Myocyte (in vitro differentiated cells): ENCODE data around the gene BCAS1. TPM values are rescaled to one million over a fixed set of nuclear protein-coding genes. Genes with fewer than 3 reads are reported as not detected.
A peak's percentile ranks its signal among the peaks of the same experiment; 100 is the strongest.

Experiments used
- DNase-seq: peaks from one replicate; pipeline ENCODE4 v3.0.0-alpha.2; 2012; ENCODE audit warnings: low read depth
- polyA plus RNA-seq: library from polyadenylated mRNA; unstranded; fragments of >200 nt; gene quantifications from one replicate; pipeline ENCODE4 v1.2.1, GENCODE V29; 2012; ENCODE audit warnings: missing spikeins
- total RNA-seq: library from RNA; depleted of rRNA; stranded (reverse); fragments of >200 nt; gene quantifications from 2 replicates; pipeline ENCODE4 v1.2.3, GENCODE V29; 2014

BCAS1 gene, protein sequence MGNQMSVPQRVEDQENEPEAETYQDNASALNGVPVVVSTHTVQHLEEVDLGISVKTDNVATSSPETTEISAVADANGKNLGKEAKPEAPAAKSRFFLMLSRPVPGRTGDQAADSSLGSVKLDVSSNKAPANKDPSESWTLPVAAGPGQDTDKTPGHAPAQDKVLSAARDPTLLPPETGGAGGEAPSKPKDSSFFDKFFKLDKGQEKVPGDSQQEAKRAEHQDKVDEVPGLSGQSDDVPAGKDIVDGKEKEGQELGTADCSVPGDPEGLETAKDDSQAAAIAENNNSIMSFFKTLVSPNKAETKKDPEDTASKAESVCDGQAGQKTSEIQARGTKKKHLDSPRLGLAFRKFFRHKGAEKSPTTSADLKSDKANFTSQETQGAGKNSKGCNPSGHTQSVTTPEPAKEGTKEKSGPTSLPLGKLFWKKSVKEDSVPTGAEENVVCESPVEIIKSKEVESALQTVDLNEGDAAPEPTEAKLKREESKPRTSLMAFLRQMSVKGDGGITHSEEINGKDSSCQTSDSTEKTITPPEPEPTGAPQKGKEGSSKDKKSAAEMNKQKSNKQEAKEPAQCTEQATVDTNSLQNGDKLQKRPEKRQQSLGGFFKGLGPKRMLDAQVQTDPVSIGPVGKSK
- total RNA-seq: 5.0 and 6.3 TPM in 2 replicates
- 20.5 TPM for polyA plus RNA-seq

DNA sequence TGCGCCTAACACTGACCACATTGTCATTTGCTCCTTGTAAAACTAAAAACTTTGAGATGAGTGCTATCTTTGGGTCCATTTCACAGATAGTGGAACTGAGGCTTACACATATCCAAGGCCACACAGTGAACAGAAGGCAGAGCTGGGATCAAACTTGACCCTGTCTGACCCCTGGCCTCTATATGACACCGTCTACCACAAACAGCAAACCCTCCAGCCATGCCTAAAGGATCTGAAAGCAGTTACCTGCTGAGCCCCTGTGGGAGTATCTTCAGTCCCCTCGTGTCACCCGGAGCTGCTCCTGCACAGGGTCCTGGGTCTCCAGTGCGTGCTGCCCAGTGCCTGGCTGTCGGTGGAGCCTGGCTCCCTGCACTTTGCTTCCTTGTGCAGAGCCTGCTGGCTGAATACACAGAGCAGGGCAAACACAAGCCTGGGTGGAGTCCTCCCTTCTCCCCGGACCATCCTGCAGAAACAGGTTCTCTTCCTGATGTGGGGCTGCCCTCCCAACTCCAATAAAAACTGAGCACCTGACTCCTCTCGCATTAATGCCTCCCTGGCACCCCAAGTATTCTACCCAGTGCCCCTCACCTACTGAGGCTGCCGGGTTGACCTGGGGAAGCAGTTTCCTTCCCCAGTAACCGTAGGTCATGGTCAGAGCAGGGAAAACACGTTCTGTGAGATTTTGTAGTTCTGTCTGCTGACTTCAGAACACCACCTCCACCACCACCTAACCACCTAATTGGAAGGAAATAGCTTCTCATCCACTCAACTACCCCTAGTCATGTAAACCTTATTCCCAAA lies at the start of gene BCAS1:
TSS of gene BCAS1 (minus strand) at position 408 of the 801 bp plus-strand sequence. CDS start 11,876 bp downstream, outside the sequence.
- no peak for DNase-seq

DNA sequence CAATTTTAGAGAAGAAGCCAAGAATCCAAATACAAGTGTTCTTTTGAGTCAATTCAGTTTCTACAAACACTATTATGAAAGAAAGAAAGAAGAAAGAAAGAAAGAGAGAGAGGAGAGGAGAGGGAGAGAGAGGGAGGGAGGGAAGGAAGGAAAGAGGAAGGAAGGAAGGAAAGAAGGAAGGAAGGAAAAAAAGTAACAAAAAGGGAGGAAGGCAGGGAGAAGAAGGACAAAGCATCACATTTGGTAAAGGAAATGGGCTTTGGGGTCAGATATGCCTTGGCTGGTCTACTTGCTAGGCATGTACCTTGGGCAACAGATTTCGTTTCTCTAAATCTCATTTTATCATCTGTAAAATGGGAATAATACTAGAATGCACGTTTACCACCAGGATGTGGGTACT lies 49.4 kb upstream of the BCAS1 start:
- no peak for DNase-seq

DNA sequence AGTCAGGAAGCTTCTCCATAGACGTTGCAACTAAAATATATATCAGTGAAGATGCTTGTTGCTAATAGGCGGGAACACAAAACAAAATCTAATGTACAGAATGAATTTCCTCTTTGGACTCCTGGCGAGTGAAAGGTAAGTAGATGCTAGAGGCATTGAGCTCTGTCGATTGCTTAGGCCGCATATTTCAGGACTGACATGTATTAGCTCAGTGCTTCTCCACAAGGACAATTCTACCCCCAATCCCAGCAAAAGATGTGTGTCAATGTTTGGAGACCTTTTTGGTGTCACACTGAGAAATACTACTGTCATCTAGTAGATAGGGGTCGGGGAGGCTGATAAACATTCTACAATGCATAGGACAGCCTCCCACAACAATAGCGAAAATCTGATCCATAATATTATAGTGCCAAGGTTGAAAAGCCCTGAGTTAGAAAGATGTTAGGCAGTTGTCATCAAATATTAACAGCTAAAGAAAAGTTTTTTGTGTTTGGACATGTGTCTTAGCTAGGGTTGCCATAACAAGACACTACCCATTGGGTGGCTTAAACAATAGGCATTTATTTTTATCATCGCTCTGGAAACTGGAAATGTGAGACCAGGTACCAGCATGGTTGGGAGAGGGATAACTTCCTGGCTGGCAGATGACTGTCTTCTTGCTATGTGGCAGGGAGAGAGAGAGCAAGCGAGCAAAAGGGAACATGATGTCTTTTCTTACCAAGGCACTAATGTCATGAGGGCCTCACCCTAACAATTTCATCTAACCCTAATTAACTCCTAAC lies 48.0 kb upstream of the BCAS1 start:
- DNase-seq: no peak

DNA sequence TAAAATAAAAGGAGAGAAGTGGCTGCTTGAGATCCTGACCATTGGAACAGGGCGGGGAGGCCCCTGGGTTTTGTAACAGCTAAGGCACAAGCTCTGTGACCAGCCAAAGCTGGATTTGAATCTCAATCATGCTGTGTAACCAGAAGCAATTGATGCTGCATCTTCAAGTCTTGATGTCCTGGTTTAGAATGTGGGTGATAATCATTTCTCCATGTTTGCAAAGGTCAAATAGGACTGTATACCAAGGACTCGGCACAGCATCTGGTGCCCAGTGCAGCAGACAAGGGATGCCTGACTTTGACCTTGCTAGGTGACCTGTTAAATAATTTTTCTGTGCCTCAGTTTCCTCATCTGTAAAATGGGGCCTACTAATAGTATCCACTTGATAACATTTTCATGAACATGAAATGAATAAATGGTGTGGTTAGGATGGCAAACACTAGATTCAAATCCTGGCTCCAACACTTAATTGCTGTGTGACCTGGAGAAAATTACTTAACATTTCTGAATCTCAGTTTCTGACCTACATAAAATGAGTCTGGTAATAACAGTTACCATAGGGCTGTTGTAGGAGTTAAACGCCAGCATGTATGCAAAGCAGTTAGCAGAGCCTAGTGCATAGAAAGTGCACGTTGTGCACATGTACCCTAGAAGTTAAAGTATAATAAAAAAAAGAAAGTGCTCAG lies 46.3 kb upstream of the BCAS1 start:
- DNase-seq: no peak

DNA sequence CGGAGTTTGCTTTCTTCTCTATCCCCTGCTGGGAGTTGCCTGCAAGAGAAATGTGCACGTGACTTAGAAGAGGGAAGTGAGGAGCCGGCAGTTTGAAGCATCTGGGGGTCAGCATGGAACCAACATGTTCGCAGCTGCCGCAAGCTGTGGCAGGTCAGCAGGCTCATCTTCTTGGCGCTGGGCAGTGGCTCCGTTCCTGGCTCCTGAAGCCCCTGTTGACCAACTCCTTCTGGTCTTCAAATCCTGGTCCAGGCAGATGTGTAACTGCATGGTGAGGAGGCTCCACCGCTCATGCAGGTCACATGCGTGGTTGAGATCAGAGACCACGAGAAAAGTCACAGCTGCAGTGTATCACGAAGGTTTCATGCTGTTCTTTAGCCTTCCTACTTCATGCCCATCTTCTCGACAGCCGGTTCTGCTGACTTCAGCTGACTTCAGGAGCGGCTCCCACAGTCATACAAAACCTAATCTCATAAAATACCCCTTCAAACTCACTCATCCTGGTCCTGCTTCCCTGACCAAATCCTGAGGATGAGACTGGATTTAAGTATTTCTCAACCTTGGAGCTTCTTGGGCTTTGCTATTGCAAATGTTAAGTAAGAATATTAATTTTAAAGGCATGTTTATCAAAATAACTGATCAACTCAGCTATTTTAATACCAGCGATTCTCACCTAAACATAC lies 44.9 kb upstream of the BCAS1 start:
- DNase-seq: peak; percentile 15

DNA sequence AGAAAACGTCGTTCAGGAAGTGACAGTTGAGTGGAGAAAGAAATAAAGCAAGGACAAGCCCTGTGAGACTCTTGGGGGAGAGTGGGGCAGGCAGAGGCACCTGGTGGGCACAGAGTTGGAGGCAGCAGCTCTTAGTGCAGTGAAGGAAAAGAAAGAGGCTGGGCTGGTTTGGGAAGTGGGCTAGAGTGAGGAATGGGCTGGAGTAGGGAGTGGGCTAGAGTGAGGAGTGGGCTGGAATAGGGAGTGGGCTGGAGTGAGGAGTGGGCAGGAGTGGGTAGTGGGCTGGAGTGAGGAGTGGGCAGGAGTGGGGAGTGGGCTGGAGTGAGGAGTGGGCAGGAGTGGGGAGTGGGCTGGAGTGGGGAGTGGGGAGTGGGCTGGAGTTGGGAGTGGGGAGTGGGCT lies 43.7 kb upstream of the BCAS1 start:
- DNase-seq: no peak

DNA sequence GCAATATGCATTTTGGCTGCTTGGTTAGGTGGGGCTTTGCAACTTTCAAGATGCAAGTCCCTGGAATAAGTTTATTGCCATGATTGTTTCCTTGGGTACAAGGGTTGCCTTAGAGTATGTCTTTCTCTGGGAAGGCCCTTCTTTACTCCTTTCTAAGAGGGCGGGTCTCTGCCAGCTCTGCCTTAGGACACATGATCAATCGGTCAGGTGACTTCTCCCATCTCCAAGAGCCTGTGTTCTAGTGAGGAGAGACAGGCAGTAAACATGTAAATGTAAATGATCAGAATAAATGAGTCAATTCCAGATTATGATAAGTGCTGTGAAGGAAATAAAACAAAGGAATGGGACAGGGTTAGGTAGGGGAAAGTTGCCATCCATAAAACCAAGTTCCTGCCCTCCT lies 43.2 kb upstream of the BCAS1 start:
- DNase-seq: no peak

DNA sequence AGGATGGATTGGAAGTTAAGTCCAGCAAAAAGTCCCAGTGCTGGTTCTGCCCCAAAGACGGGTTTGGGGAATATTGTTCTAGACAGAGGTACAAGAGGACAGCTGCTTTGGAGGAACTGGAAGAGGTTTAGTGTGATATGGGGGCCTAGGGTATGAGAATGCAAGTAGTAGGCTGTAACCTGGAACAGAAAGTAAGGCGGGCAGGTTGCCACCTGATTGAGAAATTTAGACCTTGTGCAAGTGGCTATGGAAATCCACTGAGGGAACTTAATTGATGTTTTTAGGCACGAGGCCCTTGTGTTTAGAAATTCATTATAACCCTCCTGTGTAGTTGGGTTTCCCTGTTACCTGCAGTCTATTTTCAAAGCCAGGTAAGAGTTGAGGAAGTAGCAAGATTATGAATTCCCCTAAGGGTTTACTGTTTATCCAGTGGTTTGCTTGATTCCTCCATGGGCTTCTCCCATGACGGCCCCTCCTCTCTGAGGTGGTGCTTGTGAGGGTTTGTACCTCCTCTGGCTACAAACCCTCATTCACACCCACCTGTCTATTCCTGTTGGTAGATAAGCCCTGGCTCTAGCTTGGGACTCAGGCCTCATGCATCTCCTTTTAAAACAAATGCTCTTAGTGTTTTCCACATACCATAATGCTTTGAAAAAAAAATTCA lies 42.0 kb upstream of the BCAS1 start:
- no peak for DNase-seq

DNA sequence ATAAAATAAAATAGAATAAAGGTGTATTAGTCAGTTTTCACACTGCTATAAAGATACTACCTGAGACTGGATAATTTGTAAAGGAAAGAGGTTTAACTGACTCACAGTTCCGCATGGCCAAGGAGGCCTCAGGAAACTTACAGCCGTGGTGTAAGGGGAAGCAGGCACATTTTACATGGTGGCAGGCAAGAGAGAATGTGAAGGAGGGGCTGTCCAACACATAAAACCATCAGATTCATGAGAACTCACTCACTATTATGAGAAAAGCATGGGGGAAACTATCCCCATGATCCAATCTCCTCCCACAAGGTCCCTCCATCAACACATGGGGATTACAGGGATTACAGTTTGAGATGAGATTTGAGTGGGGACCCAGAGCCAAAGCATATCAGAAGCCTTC lies 41.1 kb upstream of the BCAS1 start:
- DNase-seq: no peak

DNA sequence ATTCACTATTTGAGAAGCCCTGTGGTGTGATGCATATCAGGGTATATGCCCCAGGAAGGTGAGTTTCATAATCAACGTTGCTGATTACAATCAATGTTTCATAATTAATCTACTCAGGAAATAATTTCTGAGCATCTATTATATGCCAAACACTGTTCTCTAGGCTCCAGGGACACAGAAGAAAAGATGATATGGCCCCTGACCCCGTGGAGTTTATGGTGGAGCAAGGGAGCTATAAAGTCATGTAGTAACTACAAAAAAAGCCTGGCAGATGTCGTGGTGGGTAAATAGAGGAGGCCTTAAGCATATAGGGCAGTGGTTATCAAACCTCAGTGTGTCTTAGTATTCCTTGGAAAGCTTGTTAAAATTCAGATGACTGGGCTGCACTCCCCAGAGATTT lies 40.1 kb upstream of the BCAS1 start:
- no peak for DNase-seq

DNA sequence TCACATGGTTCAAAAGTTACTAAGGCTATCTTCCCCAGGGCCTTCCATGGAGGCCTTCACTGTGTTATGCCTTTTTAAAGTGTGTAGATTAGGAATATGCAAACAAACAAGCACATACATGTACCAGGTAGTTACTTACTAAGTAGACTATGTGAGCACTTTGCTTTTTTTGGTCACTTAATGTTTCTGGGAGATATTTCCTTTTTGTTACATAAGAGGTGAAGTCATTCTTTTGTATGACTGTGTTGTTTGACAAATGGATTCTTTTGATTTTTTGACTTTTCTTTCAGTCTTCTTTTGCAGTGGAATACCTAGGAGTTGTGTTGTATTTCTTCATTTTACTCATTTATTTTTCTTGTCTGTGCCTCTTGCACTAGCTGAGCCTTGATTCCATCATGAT lies 39.6 kb upstream of the BCAS1 start:
- DNase-seq: no peak

DNA sequence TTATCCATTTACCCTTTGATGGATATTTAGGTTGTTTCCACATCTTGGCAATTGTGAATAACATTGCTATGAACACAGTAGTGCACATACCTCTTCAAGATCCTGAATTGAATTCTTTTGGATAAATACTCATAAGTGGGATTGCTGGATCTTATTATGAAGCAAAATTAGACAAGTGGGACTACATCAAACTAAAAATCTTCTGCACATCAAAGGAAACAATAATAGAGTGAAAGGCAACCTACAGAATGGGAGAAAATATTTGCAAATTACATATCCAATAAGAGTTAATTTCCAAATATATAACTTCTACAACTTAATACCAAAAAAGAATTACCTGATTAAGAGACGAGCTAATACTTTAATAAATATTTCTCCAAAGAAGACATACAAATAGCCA lies 38.4 kb upstream of the BCAS1 start:
- DNase-seq: no peak

DNA sequence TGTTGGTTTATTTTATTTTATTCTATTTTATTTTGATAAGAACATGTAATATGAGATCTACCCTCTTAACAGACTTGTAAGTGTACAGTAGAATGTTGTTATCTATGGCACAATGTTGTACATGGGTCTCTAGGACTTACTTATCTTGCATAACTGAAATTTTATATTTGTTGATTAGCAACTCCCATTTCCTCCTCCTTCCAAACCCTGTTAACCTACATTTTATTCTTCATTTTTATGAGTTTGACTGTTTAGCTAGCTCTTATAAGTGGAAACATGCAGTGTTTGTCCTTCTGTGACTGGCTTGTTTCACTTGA lies 37.9 kb upstream of the BCAS1 start:
- DNase-seq: no peak

DNA sequence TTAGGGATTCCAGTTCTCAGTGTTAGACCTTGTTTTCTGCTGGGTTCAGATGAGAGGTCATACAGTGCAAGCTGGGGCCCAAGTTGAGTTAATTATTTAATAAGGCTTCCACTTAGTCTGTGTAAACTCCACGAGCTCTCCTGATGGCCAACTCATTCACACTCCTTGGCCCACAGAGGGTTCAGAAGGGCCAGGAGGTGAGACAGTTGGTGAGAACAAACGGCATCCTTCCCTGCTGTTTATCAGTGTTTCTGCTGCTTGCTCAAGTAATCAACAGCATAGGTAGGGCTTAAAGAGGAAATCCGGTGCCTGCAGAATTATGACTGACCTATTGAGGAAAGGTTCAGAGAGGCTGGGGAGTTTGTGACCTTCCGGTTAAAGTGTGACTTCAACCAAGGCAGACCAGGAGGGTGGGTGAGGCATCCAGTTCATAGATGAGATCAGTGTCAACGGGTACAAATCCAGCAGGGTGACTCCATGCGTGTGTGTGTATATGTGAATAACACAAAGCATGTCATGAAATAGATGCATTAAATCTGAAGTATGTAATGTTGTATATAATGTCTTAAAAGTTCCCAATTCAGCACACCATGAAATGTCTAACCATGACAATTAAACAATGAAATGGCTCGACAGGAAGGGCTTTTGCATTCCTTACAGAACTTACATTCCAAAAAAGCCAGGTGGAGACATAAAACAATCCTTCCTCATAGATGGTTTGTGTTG lies 37.4 kb upstream of the BCAS1 start:
- DNase-seq: no peak

DNA sequence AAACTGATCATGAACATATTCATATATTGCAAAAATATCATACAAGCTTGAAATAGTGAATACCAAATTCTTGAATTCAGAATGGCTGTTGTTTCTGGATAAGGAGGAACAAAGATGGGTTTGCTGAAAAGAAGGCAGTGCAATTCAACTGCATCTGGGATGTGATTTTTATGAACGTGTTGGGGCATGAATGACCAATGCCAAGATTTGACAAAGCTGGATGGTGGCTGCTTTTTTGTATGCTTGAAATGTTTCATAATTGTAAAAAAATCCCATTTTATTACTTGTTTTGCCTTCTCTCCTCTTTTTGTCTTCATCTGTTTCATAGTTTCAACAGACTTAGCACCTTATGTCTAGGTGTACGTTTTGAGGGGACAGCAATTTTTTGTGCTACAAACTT lies 36.8 kb upstream of the BCAS1 start:
- no peak for DNase-seq

DNA sequence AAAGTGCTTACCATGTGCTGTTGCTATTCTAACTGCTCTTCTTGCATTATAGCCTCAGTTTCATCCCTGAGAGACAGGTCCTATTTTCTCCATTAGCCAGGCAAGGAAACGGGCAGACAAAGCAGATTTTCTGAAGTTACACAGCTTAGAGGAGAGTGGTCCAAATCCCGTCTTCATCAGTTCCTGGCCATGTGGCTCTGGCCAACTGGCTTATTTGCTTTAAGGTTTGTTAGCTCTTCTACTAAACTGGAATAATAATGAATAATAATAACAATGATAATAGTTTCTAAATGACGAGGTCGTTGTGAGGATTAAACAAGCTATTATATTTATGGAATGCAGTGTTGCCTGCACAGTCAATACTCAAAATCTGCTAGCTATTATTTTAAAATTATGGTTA lies 35.8 kb upstream of the BCAS1 start:
- DNase-seq: no peak

DNA sequence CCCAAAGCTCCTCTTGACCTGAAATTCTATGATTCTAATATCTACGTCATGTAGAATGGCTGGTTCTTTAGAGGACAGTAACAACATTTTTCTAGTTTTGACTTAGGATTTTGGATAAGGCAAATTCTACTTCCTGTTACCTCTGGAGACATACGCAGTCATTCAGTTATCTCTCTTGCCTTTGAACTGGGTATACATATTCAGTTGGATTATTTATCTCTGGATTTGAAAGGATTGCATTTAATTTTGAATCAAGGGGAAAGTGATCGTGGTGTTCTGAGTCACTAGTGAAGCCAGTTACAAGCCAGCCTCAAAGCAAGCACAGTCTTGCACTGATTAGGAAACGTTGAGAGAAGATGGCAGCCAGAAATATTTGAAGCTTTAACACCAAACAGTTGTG lies 35.3 kb upstream of the BCAS1 start:
- no peak for DNase-seq

DNA sequence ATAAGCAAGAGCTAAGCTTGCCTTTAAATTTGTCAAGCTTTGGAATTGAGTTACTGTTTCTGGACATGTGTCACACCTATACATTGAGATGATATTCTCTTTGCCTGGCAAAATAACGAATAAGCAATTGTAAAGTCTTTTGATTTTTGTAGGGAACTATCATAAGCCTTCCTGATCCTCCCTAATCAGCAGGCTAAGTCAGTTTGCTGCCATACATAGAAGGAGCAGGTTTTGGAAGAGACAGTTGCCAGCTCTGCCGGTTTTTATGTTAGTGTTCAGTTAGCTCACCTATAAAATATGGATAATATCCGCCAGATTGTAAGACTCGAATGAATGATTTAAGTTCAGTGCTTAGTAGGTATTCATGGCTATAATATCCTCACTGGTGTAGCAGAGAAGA lies 34.4 kb upstream of the BCAS1 start:
- DNase-seq: no peak
